Glomerular endothelial cell (primary cell): ENCODE results near the gene UGT2A3. TPM values are rescaled to one million over a fixed set of nuclear protein-coding genes. Genes with fewer than 3 reads are reported as not detected.
"Not testable (repeated sequence)": the region's sequence is repeated elsewhere in the genome, so short reads cannot be mapped to it uniquely, and the experiment has no call there.

Experiments used
- DNase-seq: peaks from one replicate; pipeline ENCODE4 v3.0.0-alpha.2; 2011; ENCODE audit warnings: low read depth, low spot score; ENCODE audit errors: extremely low read depth
- total RNA-seq: library from RNA; depleted of rRNA; stranded (reverse); fragments of >200 nt; gene quantifications from 2 replicates; pipeline ENCODE4 v1.2.3, GENCODE V29; 2015

UGT2A3 gene
- not detected in 2 replicates for total RNA-seq

DNA sequence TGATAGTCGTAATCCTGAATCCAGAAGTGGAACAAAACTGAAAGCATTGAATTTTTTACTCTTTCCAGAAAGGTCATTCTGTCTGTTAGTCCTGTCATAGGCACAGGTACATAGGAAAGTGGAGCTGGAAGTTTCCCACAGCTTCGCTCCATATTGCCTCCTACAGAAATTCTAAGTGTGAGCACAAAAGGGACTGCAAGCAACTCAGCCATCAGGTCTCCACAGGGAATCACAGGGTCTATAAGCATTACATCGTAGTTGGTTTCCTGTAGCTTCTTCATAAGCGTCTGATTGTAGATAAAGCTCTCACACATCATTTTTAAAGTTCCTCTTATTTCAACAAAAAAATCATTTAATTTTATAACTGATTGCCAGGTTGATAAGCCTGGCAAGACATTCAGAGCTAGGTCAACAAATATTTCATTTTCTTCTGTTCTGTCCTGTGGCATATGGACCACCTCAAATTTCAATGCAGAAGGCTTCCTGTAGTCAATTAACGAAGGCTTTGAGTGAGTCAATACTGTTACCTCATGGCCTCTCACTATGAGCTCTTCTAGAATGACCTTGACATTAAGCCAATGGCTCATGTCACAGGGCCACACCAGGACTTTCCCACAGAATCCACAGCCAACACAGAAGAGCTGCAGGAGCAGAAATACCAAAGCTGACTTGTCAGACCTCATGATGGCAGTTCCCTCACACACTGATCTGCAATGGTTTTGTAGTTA lies at the start of gene UGT2A3:
UGT2A3 (minus strand) TSS at position 727 of the 728 bp plus-strand sequence; CDS start at position 683, 44 bp downstream.
- DNase-seq: no peak

DNA sequence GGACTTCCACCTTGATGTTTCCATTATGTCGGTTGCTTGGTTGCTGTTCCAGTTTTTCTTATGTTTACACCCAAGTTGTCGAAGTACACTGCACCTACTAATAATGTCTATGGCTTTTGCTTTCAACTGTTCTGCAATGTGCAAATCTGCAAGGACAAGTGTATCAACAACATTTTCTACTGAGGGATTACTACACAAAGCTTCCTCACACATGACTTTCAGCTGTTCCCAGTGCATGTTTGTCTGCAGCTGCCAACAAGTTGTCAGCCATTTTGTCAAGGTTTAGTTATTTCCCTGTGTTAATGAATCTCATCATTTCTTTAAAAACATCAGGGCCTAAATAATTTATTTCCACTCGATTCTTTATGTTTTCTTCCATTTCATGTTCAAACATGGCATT lies 45.4 kb upstream of the UGT2A3 start:
- no peak for DNase-seq

DNA sequence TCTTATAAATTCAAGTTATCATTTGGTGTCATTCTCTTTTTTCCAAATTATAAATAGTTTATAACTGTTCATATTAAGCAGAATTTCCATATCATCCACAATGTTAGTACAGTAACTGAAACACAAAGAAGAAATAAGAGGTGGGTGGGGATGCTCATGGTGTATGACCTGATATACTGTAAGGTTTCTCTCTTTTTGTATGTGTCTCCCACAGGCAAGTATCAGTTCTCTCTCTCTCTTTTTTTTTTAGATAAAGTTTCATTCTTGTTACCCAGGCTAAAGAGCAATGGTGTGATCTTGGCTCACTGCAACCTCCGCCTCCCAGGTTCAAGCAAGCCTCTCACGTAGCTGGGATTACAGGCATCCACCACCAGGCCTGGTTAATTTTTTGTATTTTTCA lies 43.7 kb upstream of the UGT2A3 start:
- no peak for DNase-seq

DNA sequence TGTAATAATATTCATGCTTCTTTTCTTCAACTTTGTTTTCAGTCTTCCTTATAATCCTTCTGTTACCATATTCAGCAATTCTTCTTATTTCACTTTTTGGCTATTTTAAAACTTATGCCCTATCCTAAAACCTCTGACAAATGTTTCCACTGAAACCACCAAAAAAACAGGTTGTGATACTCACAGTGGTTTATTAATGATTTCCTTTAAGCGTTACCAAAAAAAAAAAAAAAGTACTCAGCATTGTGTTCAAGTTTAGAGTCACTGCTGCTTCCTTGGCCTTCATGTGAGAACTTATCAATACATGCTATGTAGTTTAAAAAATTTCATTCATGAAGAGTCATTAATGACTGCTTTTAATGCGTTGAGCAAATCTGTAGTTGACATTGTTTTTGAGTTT lies 35.4 kb upstream of the UGT2A3 start:
- DNase-seq: no peak

DNA sequence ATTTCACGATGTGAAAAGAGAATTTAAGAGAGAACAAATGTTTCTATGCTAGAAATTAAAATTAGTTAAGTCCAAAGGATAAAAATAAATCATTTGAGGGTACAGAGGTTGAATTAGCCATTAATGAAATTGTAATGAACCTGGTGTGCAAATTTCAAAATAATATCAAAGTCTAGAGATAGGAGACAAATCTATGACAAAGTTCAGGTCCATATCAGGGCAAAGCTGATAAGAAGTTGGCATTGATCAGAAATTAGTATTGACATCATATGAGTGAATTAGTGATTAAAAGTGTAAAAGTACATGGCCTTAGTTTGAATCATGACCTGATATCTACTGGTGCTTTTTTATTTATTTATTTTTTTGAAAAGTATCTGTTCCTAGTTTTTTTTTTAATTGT lies 33.8 kb upstream of the UGT2A3 start:
- DNase-seq: no peak

DNA sequence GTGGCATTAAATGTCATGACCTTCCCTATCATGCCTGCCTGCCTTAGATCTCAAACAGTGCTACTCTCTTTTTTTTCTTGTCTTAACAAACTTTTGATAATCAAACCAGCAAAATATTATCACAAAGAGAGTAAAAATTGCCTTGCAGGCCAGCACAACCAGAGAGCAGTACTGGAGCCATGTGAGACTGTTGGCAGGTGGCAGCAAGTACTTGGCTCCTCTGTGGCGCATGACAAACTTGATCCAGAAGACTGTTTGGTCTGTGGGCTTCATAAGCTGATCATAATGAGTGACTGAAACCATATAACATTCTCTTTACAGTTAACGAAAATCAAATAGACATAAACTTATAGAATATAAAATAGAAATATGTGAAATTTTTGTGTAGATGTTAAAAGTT lies 33.3 kb upstream of the UGT2A3 start:
- DNase-seq: no peak

DNA sequence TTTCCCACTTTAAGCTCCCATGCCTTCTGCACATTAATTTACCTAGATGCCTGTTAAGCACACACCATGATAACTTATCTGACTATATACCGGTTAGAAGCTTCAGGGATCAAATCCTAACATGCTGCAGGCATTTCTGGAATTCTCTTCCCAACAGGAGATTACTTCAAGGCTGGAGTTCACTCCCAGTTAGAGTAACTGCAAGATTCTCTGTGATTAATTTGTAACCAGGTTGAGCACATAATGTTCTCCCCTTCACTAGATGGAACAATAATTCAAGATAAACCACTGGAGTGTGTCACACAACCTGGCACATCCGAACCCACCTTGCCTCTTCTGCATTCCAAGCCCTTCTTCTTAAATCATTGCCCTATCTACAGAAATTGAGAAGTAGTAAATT lies 11.8 kb upstream of the UGT2A3 start:
- no peak for DNase-seq

DNA sequence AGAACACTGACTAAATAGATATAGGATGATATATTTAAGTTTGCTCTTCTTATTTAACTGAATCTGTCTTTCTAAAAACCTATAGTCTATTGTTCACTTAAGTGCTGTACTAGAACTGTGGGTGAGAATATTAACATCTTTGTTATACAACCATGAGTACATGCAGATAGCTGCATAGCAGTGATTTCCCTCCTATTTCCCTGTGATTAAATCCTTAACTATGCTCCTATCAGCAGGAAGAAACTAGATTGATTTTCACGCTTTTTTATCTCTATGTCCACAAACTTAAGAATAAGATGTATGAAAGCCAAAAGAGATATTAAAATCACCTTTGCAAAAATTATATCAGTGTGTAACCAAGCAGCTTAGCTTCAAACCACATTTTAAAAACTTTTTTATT lies 11.3 kb upstream of the UGT2A3 start:
- no peak for DNase-seq

DNA sequence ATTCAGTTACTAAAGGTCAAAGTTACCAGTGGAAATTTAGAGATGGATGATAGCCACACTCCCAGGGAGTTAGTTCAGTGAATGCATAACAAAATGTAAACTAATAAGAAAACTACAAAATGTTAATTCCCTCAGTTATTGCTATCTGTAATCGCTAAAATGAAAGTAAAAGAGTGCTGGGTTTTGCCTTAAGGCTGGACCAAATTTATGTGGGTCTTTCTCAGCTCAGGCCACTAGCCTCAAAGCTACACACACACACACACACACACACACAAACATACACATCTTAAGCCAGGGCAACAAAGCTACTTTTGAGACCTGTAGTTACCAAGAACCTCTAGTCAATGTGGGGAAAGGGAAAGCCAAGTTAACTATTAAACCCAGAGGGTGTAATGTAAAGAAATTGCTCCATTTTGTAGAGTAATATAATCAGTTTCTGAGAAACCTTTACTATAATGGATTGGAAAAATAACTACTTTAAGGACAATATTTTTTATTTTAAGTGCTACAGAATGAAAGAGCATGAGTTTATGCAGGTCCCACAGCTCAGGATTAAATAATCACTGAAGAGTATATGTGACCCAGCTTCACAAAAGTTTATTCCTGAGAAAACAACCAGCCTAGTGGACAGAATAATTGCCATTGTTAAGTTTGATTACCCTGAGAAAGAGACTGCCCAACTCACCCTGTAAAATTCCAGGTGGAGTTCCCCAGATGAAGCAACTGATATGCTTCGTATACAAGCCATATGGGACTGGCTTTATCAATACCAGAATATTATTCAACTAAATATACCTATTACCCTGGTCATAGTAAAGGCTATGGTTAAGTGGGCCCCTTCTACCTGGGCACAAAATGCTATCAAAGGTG lies 8.9 kb upstream of the UGT2A3 start:
- no peak for DNase-seq

DNA sequence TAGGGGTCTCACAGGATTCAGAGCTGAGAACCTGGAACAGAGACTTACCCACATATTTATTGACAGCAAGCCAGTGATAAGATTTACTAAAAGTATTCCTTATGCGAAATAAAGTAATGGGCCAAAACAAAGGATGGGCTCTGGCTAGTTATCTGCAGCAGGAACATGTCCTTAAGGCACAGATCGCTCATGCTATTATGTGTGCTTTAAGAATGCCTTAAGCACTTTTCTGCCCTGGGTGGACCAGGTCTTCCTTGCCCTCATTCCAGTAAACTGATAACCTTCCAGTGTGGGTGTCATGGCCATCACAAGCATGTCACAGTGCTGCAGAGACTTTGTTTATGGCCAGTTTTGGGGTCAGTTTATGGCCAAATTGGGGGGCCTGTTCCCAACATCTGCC lies 7.5 kb upstream of the UGT2A3 start:
- not testable (repeated sequence) for DNase-seq

DNA sequence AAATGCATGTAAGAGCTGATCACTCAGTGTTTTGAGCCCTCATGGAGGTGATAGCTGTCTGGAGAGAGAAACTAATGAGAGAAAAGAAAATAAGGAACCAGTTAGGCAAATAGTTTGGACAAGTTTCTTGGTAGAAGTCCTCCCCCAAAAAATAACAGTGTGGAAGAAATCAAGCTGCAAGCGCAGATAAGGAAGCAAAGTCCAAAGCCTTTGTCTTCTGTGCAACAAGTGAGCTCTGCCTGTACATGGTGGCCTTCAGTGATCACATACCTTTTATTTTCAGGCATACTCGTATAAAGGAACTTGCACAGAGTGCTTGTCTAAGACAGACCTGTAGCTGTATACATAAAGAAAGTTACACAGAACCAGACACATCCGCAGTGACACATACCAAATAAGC lies 2.5 kb upstream of the UGT2A3 start:
- no peak for DNase-seq

DNA sequence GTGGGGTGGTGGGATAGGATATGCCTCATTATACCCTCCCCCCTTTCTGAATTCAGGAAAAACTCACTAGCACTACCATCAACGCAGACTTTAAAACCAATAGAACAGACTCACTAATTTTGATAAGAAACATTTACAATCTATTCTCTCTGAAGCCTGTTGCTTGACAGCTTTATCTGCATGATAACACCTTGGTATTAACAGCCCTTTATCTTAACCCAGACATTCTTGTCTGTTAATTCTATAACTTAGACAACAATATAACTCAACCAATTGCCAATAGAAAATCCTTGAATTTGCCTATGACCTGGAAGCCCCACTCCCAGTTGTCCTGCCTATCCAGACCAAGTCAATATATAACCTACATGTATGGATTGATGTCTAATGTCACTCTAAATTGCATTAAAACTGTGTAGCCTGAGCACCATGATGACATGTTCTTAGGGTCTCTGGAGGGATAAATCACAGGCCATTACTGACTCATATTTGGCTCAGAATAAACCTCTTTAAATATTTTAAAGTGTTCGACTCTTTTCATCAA lies 1.5 kb upstream of the UGT2A3 start:
- DNase-seq: no peak

DNA sequence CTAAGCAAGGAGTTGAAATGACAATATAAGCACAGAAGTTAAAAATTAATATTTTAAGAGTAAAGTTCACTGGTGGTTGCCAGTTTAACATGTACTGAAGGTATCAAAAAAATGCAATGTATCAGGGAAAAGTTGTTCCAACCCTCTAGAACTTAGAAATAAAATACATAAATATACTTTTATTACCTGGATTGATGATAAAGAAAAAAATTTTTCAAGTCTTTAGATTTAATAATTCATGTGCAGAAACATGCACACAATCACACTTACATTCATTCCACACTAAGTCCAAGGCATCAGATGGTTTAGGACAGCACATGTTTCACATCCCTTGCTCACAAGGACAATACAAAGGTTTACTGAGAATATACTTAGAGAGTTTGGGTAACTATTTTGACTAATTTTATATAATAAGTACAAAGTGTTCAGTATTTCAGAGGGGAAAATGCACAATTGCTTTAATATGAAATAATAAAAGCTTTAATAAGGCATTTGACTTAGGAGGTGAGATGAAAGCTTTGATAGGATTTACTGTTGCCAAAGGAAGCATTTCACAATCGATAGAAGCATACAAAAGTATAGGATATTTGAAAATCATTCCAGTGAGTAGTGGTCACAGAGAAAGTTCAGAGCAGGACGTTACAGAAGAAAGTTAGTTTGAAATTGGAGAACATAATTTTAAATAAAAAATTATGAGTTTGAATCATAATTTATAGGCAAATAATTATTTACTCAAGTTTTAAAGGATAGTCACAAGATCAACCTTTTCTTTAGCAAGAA lies 392 bp upstream of the UGT2A3 start:
- DNase-seq: no peak

DNA sequence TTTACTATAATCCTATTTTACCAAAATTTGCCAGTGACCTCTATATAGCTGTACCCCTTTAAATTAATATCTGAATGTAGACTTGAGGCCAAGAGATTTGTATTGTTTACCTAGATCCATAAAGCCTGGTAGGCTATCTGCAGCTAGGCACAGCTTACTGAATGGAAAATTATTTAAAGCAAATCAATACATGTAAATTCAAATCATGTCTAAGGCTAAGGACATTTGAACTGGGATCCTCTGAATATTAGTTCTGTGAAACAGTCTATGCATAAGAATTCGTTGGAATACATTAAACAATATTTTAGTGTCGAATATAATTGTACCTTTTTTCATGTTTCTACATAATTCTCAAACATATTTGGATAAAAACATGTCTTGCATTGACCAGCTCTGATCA lies 1.6 kb downstream of the UGT2A3 start:
- no peak for DNase-seq

DNA sequence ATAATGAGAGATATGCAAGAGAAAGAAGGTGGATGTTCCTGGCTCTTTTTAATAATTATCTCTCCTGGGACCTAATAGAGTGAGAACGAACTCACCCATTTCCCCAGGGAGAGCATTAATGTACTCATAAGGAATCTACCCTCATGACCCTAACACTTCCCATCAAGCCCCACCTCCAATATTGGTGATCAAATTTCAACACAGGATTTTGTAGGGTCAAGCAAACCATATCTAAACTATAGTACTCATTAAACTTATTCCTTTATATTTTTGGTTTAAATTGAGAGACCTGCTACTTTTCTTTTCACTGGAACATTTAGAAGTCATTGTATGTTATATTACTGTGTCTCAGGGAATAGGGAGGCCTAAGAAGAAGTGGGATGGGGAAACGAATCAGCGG lies 2.6 kb downstream of the UGT2A3 start:
- DNase-seq: no peak

DNA sequence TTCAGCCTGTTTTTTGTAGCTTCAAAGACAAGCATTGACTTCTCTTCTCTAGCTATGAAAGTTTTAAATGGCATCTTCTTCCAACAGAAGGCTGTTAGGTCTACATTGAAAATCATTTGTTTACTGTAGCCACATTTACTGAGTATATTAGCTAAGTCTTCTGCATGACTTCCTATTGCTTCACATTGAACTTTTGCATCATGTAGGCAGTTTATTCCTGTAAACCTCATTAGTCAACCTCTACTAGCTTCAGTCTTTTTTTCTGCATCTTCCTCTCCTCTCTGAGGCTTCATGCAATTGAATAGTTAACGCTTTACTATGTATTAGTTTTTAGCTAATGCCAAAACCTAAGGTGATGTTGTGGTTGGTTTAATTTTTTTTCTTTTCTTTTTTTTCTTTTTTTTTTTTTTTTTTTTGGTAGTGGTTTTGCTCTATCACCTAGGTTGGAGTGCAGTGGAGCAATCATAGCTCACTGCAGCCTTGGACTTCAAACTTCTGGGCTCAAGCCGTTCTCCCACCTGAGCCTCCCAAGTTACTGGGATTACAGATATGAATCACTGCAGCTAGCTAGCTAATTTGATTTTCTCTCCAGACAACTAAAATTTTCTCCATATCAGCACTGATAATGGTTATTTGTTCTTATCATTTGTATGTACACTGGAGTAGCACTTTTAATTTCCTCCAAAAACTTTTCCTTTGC lies 3.4 kb downstream of the UGT2A3 start:
- no peak for DNase-seq

DNA sequence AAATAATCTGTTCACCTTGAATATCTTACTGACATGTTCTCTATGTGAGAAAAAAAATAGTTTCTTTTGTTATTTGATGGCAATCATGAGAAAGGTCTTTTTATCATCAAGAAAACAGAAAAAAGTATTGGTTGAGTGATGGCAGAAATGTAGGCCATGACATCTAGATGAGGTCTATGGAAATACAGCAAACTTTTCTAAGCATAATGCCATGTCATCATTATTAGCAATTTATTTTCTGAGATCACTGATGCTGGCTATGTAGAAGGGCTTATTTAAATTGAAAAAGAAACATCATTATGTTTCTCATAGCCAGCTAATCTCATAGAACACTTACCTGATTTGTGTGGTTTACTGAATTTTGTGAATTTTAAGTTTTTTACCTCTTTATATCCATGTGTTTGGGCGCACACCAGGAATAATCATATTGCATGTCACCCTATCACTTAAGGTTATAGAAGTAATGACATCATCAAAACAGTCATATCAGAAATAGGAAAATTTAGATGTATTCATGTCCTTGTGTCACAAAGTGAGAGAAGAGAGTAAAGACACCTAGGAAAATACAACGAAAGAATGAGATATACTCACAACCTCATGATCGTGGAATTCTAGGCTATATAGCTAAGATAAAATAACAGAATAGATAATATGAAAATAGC lies 22.4 kb downstream of the UGT2A3 start:
- DNase-seq: no peak

DNA sequence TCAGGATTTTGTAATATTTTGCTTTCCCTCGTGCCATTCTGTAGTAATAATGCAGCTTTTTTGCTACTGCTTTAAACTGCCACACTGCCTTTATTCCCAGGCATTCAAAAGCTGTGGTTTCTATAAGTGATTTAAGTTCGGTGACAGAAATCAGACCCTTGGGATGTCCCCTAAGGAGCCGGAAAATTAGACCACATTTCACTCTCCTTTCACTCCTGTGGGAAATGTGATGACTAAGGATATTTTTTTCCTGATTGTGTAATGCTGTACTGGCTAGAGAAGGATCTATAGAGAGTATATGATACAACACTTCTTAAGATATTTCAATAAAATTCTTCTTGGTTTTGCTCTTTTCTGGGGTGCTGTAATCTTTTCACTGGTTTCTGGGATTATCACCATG lies 24.4 kb downstream of the UGT2A3 start:
- DNase-seq: no peak

DNA sequence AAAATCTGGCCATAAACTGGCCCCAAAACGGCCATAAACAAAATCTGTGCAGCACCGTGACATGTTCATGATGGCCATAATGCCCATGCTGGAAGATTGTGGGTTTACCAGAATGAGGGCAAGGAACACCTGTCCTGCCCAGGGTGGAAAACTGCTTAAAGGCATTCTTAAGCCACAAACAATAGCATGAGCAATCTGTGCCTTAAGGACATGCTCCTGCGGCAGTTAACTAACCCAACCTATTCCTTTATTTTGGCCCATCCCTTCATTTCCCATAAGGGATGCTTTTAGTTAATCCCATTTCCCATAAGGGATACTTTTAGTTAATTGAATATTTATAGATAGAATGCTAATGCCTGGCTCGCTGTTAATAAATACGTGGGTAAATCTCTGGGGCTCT lies 29.4 kb downstream of the UGT2A3 start:
- not testable (repeated sequence) for DNase-seq

DNA sequence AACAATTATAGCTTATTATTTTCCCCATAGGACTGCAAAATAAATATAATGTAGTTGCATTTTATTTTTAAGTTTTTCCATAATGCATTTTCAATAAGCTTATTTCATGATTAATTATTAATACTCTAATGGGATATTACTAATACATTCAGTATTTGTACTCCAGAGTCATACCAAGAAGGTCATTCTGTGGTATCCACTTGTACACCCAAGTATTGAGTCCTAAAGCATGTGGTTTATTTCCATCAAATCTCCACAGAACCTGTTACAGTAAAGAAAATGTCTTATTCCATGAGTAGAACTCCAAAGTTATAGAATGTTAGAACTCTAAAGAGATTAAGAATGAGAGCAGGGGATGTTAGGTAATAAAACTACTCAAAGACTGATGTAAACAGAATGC lies 30.6 kb downstream of the UGT2A3 start:
- no peak for DNase-seq
